ENCODE data around the gene KIF2A. TPM values are rescaled to one million over a fixed set of nuclear protein-coding genes. Genes with fewer than 3 reads are reported as not detected.

Gene KIF2A
- total and polyA plus RNA-seq, 9 of the 15 experiments (the other 6 are each of a cell fraction or from before 2014, with no cell fraction given): 42.6 to 126 (median 77.6) TPM

DNA sequence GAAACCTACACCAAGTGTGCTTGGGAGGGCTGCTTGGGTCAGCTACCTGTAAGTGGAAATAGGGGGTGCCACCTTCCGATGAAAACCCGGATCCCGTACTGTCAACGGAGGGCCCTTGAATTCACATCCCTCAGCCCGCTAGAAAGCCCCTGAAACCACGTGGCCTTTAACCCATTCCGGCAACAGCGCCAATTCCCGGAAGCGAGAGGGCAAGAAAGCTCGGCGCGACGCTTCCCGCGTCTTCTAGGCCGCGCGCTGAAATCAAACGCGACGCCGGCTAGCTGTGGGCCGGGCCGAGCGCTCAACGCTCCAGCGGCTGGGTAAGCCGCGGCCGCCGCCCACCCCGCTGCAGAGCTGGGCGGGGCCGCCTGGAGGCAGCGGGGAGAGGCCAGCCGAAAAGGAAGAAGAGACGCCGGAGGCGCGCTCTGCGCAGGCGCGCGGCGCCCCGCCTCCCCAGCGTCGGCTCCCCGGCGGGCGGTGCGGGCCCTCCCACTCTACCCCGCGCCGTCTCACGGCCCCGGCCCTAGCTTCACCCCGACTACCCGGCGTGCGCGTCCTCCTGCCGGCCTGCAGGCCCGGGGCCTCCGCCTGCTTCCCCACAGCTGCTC is at the start of gene KIF2A (continued):
- TF ChIP-seq NR0B1 (IDR thresholded peaks at IDR 0.05; ENCODE audit: partially characterized antibody): no peak
- no peak for TF ChIP-seq ZEB2 (IDR thresholded peaks at IDR 0.05)
- TF ChIP-seq DACH1 (IDR thresholded peaks at IDR 0.05; ENCODE audit: partially characterized antibody): no peak
- TF ChIP-seq KHSRP (IDR thresholded peaks at IDR 0.05): no peak
- TF ChIP-seq DIDO1 (tag; IDR thresholded peaks at IDR 0.05; ENCODE audit: low read depth): peak; percentile 72; the same call in 1 of the 2 replicates
- no peak for TF ChIP-seq FOXJ2 (tag; IDR thresholded peaks at IDR 0.05)
- peak; percentile 70 for TF ChIP-seq HCFC1 (IDR thresholded peaks at IDR 0.05; ENCODE audit: low read depth, low read length)
- TF ChIP-seq HEY1 (CRISPR knock-in tag; IDR thresholded peaks at IDR 0.05; ENCODE audit: borderline replicate concordance): no peak
- peak; percentile 59 for TF ChIP-seq GABPA (tag; conservative IDR thresholded peaks at IDR 0.05; ENCODE audit: low read depth)
- peak; percentile 65 for TF ChIP-seq TAF1 (IDR thresholded peaks at IDR 0.05; ENCODE audit: control insufficient read depth, extremely low read depth, insufficient read depth, low read length, severe bottlenecking)
- 0 out of 2 replicates have a peak, but pooled peaks have one; percentile 55 for TF ChIP-seq ZNF586 (CRISPR knock-in tag; conservative IDR thresholded peaks at IDR 0.05)
- peak; percentile 55; the same call in 1 of the 2 replicates for TF ChIP-seq MEF2D (tag; conservative IDR thresholded peaks at IDR 0.05; ENCODE audit: low read depth)
- peak; percentile 87 to 89 for TF ChIP-seq MAZ (CRISPR knock-in tag; conservative IDR thresholded peaks at IDR 0.05 in 1 of 2, IDR thresholded peaks at IDR 0.05 in 1 of 2)
- TF ChIP-seq ZFP30 (CRISPR knock-in tag; IDR thresholded peaks at IDR 0.05; ENCODE audit: borderline replicate concordance): no peak
- no peak for TF ChIP-seq RBM17 (IDR thresholded peaks at IDR 0.05; ENCODE audit: borderline replicate concordance, low read depth, low read length)
- no peak for TF ChIP-seq ZNF347 (CRISPR knock-in tag; IDR thresholded peaks at IDR 0.05; ENCODE audit: low read depth)
- TF ChIP-seq RBM34 (IDR thresholded peaks at IDR 0.05; ENCODE audit: borderline replicate concordance, insufficient read depth, low read length): no peak
- TF ChIP-seq ZNF140 (CRISPR knock-in tag; IDR thresholded peaks at IDR 0.05): no peak
- TF ChIP-seq ETV1 (tag; conservative IDR thresholded peaks at IDR 0.05; ENCODE audit: low read depth): peak; percentile 90
- TF ChIP-seq BRD9 (IDR thresholded peaks at IDR 0.05; ENCODE audit: low read depth, partially characterized antibody): no peak
- no peak for TF ChIP-seq ZZZ3 (IDR thresholded peaks at IDR 0.05)
- no peak for TF ChIP-seq CEBPG (CRISPR knock-in tag; IDR thresholded peaks at IDR 0.05)
- no peak for TF ChIP-seq CEBPG (tag; conservative IDR thresholded peaks at IDR 0.05 in 1 of 2, IDR thresholded peaks at IDR 0.05 in 1 of 2)
